ENCODE measurements around the gene PRR36.

The PRR36 gene

GRCh38 chr19:7849631-7849999 lies 24.6 kb downstream of the PRR36 start:
- no peak overlapping the region for H3K27ac ChIP-seq
- DNase-seq, result no peak
- H3K4me3 ChIP-seq, result no peak overlapping the region
- H3K27me3 ChIP-seq, result peaks cover 0 to 3% of the 10 kb centered on the region in 2 donors
- no peaks in the 10 kb centered on the region for H3K9me3 ChIP-seq
- TF ChIP-seq CTCF (IDR thresholded peaks at IDR 0.05), result no peak
- peaks cover 0 to 21% (median 5%) of the 10 kb centered on the region in 3 donors for H3K36me3 ChIP-seq
- peaks cover 0 to 8% (median 0%) of the 10 kb centered on the region in 4 donors for H3K4me1 ChIP-seq
- intact Hi-C loops (cut with DNase I; ENCODE audit: low total_unique reads), result no loop called here

GRCh38 chr19:7848779-7849457 lies 25.3 kb downstream of the PRR36 start:
- H3K4me1 ChIP-seq, result peaks cover 0 to 8% (median 0%) of the 10 kb centered on the region in 4 donors
- H3K4me3 ChIP-seq, result no peak overlapping the region
- DNase-seq, result no peak
- no peak overlapping the region for H3K27ac ChIP-seq
- H3K9me3 ChIP-seq, result no peaks in the 10 kb centered on the region
- TF ChIP-seq CTCF (IDR thresholded peaks at IDR 0.05), result no peak
- peaks cover 0 to 3% of the 10 kb centered on the region in 2 donors for H3K27me3 ChIP-seq
- intact Hi-C loops (cut with DNase I; ENCODE audit: low total_unique reads), result no loop called here
- H3K36me3 ChIP-seq, result peaks cover 0 to 21% (median 5%) of the 10 kb centered on the region in 3 donors

GRCh38 chr19:7847664-7848063 lies 26.5 kb downstream of the PRR36 start:
- no peak for TF ChIP-seq CTCF (IDR thresholded peaks at IDR 0.05)
- no peak for DNase-seq
- Histone ChIP-seq H3K36me3 (peaks cover 0 to 21% (median 5%) of the 10 kb centered on the region in 3 donors), H3K9me3 (no peaks in the 10 kb centered on the region), H3K27ac (no peak overlapping the region), H3K4me3 (no peak overlapping the region), H3K27me3 (no peaks in the 10 kb centered on the region), H3K4me1 (no peaks in the 10 kb centered on the region)
- intact Hi-C loops (cut with DNase I; ENCODE audit: low total_unique reads), result no loop called here

- TF ChIP-seq CTCF (IDR thresholded peaks at IDR 0.05), result no peak
- Histone ChIP-seq H3K27me3 (no peaks in the 10 kb centered on the region), H3K36me3 (peaks cover 0 to 16% (median 5%) of the 10 kb centered on the region in 3 donors), H3K27ac (no peak overlapping the region), H3K4me1 (no peaks in the 10 kb centered on the region), H3K9me3 (no peaks in the 10 kb centered on the region), H3K4me3 (no peak overlapping the region)
- intact Hi-C loops (cut with DNase I; ENCODE audit: low total_unique reads), result no loop called here
- DNase-seq, result no peak
These were observed 28.0 kb downstream of the PRR36 start for GRCh38 chr19:7846155-7846646.

- TF ChIP-seq CTCF (IDR thresholded peaks at IDR 0.05), result no peak
- no peak overlapping the region for H3K27ac ChIP-seq
- no peaks in the 10 kb centered on the region for H3K4me1 ChIP-seq
- DNase-seq, result no peak
- intact Hi-C loops (cut with DNase I; ENCODE audit: low total_unique reads), result no loop called here
- no peaks in the 10 kb centered on the region for H3K9me3 ChIP-seq
- H3K36me3 ChIP-seq, result peaks cover 0 to 16% (median 5%) of the 10 kb centered on the region in 3 donors
- no peak overlapping the region for H3K4me3 ChIP-seq
- H3K27me3 ChIP-seq, result no peaks in the 10 kb centered on the region
These were observed 28.6 kb downstream of the PRR36 start for GRCh38 chr19:7845390-7846154.
